DND-41 (cell line): ENCODE data around the gene MFAP1.
A peak's percentile ranks its signal among the peaks of the same experiment; 100 is the strongest.

Experiments used
- ATAC-seq: fragments of 200-7000 bp; cut with Tn5 transposase; 3 replicates; pipeline ENCODE4 v1.9.1; 2021; ENCODE audit warnings: low read depth; ENCODE audit not compliant: insufficient read depth
- DNase-seq: peaks from one replicate; pipeline ENCODE4 v3.0.0-alpha.2; 2020
- H2AFZ ChIP-seq: 2 replicates; pipeline ENCODE4 v1.6.0; 2012; ENCODE audit warnings: low read depth, low read length
- H3K27ac ChIP-seq: 2 replicates; pipeline ENCODE4 v1.5.1; 2012; ENCODE audit warnings: low read length, inconsistent platforms
- H3K27me3 ChIP-seq: fragments of 200-600 bp; sonication (generic); 2 replicates; pipeline ENCODE4 v1.6.0; 2012; ENCODE audit warnings: low read length, mild to moderate bottlenecking, inconsistent platforms; ENCODE audit not compliant: insufficient read depth, poor library complexity
- H3K36me3 ChIP-seq: 2 replicates; pipeline ENCODE4 v1.5.1; 2012; ENCODE audit warnings: low read length, inconsistent platforms; ENCODE audit not compliant: insufficient read depth
- H3K4me1 ChIP-seq: 2 replicates; pipeline ENCODE4 v1.5.1; 2012; ENCODE audit warnings: mild to moderate bottlenecking, low read length; ENCODE audit not compliant: insufficient read depth
- H3K4me2 ChIP-seq: 2 replicates; pipeline ENCODE4 v1.6.0; 2012; ENCODE audit warnings: mild to moderate bottlenecking, moderate library complexity, low read length, inconsistent platforms; ENCODE audit not compliant: insufficient read depth
- H3K4me3 ChIP-seq, 2 experiments: fragments of 200-600 bp in 1 of 2; shearing (Covaris generic) in 1 of 2; 2 replicates each; pipeline ENCODE4 v1.5.1; 2012 to 2016; ENCODE audit warnings: inconsistent platforms in 2 of 2, low read length in 2 of 2, mild to moderate bottlenecking in 2 of 2, low read depth in 1 of 2, moderate library complexity in 1 of 2
- H3K79me2 ChIP-seq: 2 replicates; pipeline ENCODE4 v1.6.0; 2012; ENCODE audit warnings: low read length, inconsistent platforms; ENCODE audit not compliant: insufficient read depth
- H3K9ac ChIP-seq: 2 replicates; pipeline ENCODE4 v1.6.0; 2012; ENCODE audit warnings: low read depth, mild to moderate bottlenecking, inconsistent platforms, low read length, moderate library complexity
- H3K9me3 ChIP-seq: 2 replicates; pipeline ENCODE4 v1.5.1; 2012; ENCODE audit warnings: low read length, moderate library complexity, mild to moderate bottlenecking, inconsistent platforms; ENCODE audit not compliant: insufficient read depth, severe bottlenecking
- H4K20me1 ChIP-seq: 2 replicates; pipeline ENCODE4 v1.6.0; 2012; ENCODE audit warnings: low read length; ENCODE audit not compliant: insufficient read depth
- EZH2 ChIP-seq: IDR thresholded peaks from 3 replicates; pipeline ENCODE4 v1.6.1; 2012; ENCODE audit warnings: borderline replicate concordance, low read depth, mild to moderate bottlenecking, moderate library complexity, low read length, inconsistent platforms; ENCODE audit not compliant: severe bottlenecking
- TF ChIP-seq, protein P1 (sequence below): IDR thresholded peaks from 2 replicates; pipeline ENCODE4 v1.5.1; 2012; ENCODE audit warnings: borderline replicate concordance, low read length, moderate library complexity, mild to moderate bottlenecking; ENCODE audit not compliant: poor library complexity, severe bottlenecking; ENCODE audit errors: extremely low read depth

MFAP1 gene

DNA sequence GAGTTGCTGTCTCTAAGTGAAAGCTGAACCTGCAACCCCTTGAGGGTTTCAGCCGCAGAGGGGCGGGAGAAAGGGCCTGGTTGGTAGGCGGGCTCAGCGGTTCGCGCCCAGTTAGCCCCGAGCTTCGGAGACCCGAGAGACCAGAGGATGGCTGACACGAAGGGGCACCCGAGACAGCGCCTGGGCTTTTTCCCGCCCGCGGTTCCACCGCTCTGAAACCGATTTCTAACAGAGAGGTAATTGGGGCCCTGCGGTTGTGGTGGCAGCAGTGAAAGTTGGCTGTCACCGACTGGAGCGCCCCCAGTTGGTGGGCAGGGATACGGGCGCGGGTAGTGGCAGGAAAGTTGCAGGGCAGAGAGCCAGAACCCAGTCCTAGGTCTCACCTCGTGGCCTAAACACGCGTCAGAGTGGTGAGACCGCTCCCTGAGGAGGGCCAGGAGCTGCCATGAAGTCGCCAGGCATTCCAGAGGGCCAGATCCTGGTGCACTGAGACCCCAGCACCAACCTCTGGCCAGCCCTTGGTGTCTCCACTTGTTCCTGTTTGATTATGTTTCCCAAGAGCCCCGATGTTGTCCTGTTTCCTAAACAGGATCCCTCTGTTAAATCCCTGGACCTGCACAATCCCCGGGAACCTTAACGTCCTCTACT is 47.1 kb downstream of the MFAP1 start:
- H2AFZ ChIP-seq, result peak overlapping the region; percentile 98

DNA sequence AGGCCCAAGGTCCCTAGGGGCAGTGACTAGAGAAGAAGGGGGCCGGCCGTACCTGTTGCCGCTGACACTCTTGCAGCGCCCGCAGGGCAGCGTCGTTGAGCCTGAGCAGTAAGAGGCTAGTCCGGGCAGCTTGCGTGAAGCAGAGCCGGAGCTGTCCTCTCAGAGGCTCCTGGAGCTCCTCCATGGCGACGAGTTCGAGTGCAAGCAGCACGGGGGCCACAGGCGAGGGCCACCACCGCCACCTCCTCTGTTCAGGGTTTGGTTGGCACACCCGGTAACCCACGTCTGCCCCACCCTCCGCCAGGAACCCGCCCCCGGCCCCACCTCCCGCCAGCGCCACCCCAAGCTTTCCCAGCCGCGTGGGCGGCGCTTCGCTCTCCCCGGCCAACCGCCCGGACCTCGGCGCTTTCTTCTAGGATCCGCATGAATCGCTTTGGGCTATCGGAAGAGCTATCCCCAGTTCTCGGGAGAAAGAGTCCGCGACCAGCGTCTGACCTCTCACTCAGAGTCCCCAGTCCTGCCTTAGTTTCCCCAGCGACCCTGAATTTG is 47.7 kb downstream of the MFAP1 start, which contains the start of gene ELL3:
Gene ELL3 (minus strand): TSS at position 249 of the 549 bp plus-strand sequence. CDS start 65 bp downstream, at position 184.
- Histone ChIP-seq H3K4me2 (peak within 1 kb of the TSS; percentile 97), H3K4me1 (peaks cover 24% of the 10 kb centered on the region)
- DNase-seq, result peak; percentile 76

More for the DNA sequence above, 47.1 kb downstream of the MFAP1 start:
- H3K27me3 ChIP-seq, result no peaks in the 10 kb centered on the region
- H3K4me3 ChIP-seq, result peak overlapping the region; percentile 77 to 85
- H3K79me2 ChIP-seq, result 0 out of 2 replicates have a peak, but pooled peaks cover 3% of the 10 kb centered on the region
- H3K9me3 ChIP-seq, result no peaks in the 10 kb centered on the region
- peaks cover 24% of the 10 kb centered on the region for H3K4me1 ChIP-seq
- peak overlapping the region; percentile 94 for H3K27ac ChIP-seq
- no peak for TF ChIP-seq EZH2
- TF ChIP-seq, protein P1, sequence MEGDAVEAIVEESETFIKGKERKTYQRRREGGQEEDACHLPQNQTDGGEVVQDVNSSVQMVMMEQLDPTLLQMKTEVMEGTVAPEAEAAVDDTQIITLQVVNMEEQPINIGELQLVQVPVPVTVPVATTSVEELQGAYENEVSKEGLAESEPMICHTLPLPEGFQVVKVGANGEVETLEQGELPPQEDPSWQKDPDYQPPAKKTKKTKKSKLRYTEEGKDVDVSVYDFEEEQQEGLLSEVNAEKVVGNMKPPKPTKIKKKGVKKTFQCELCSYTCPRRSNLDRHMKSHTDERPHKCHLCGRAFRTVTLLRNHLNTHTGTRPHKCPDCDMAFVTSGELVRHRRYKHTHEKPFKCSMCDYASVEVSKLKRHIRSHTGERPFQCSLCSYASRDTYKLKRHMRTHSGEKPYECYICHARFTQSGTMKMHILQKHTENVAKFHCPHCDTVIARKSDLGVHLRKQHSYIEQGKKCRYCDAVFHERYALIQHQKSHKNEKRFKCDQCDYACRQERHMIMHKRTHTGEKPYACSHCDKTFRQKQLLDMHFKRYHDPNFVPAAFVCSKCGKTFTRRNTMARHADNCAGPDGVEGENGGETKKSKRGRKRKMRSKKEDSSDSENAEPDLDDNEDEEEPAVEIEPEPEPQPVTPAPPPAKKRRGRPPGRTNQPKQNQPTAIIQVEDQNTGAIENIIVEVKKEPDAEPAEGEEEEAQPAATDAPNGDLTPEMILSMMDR, result peak; percentile 88
- peak overlapping the region; percentile 97 for H3K4me2 ChIP-seq
- peak overlapping the region; percentile 84 for H3K9ac ChIP-seq
- H3K36me3 ChIP-seq, result peaks cover 8% of the 10 kb centered on the region; the same call in 1 of the 2 replicates
- DNase-seq, result peak; percentile 83
- H4K20me1 ChIP-seq, result no peaks in the 10 kb centered on the region
- peak; percentile 80 for ATAC-seq

DNA sequence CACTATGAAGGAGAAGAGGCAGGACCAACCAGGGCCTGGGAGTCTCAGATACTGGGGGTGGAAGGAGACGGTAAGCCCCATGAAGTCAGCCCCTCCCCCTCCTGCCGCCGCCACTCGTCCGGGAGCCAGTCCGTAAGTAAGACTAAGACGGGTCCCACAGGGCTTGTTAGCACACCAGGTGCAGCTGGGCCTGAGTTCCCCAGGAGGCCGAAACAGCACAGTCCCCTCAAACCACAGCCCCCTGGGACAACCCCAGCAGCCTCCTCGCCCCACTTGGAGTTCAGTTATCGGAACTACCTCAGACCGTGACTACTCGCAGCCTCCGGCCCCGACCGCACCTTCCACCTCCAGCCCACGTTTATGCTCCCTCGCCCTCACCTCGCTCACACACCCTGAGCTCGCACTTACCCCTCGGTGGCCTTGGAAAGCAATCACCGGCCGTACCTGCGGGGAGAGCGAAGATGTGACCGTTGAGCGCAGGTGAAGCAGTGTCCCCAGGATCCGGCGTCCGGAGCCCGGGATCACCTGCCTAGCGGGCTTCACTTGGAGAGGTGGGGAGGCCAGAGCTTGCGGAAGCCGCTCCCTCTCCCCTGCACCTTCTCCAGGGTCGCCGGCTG is 48.3 kb downstream of the MFAP1 start:
- no peaks in the 10 kb centered on the region for H4K20me1 ChIP-seq
- peaks cover 20% of the 10 kb centered on the region for H3K36me3 ChIP-seq
- H2AFZ ChIP-seq, result peak overlapping the region; percentile 98
- ATAC-seq, result peak; percentile 39
- peaks cover 24% of the 10 kb centered on the region for H3K4me1 ChIP-seq
- no peak for TF ChIP-seq EZH2
- TF ChIP-seq, protein P1, result no peak
- H3K4me3 ChIP-seq, result peak overlapping the region in 1 of 2 experiments; percentile 85; a peak in 2 of 4 replicates
- H3K9me3 ChIP-seq, result no peaks in the 10 kb centered on the region
- peak; percentile 69 for DNase-seq
- no peaks in the 10 kb centered on the region for H3K27me3 ChIP-seq
- peak overlapping the region; percentile 97 for H3K4me2 ChIP-seq
- 0 out of 2 replicates have a peak, but pooled peaks cover 3% of the 10 kb centered on the region for H3K79me2 ChIP-seq
- H3K9ac ChIP-seq, result peak overlapping the region; percentile 84
- peak overlapping the region; percentile 49 for H3K27ac ChIP-seq

More for the DNA sequence above, 47.7 kb downstream of the MFAP1 start, which contains the start of gene ELL3:
- ATAC-seq, result peak; percentile 77
- H3K27me3 ChIP-seq, result no peaks in the 10 kb centered on the region
- peaks cover 14% of the 10 kb centered on the region for H3K36me3 ChIP-seq
- H3K27ac ChIP-seq, result peak within 1 kb of the TSS; percentile 94
- TF ChIP-seq, protein P1, result no peak
- peak within 1 kb of the TSS; percentile 98 for H2AFZ ChIP-seq
- H3K79me2 ChIP-seq, result 0 out of 2 replicates have a peak, but pooled peaks cover 3% of the 10 kb centered on the region
- H3K4me3 ChIP-seq, result peak within 1 kb of the TSS; percentile 77 to 85
- peak within 1 kb of the TSS; percentile 84 for H3K9ac ChIP-seq
- no peaks in the 10 kb centered on the region for H4K20me1 ChIP-seq
- no peaks in the 10 kb centered on the region for H3K9me3 ChIP-seq
